Epithelial cell of prostate (primary cell): ENCODE measurements around the gene UBXN1.
"Not testable (repeated sequence)": the region's sequence is repeated elsewhere in the genome, so short reads cannot be mapped to it uniquely, and the experiment has no call there.

Source experiments
- DNase-seq: peaks from one replicate; pipeline ENCODE4 v3.0.0-alpha.2; 2011; ENCODE audit warnings: low read depth, low spot score
- H3K27ac ChIP-seq: fragments of 450-650 bp; 2 replicates; pipeline ENCODE4 v1.5.1; 2017; ENCODE audit warnings: mild to moderate bottlenecking

UBXN1 gene

DNA sequence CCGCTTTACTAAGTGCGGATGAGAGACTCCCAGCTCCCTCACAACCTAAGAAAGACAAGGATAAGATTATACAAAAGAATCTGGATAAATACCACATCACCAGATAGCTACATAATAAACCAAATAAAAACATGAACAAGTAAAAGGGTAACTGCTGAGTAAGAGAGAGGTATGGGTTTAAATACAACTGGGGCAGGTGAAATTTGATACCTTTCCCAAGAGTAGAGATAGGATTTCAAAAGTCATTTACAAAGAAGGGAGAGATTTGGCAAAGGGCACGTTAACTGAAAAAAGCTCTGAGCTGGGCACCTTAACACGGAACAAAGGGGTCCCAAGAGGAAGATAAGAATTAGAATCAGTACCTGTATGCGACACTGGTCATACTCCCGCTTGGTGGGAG lies 1.7 kb downstream of the UBXN1 start:
- no peak overlapping the region for H3K27ac ChIP-seq
- DNase-seq: no peak

GRCh38 chr11:62676698-62677097 lies 2.2 kb downstream of the UBXN1 start:
- no peak for DNase-seq
- no peak overlapping the region for H3K27ac ChIP-seq

DNA sequence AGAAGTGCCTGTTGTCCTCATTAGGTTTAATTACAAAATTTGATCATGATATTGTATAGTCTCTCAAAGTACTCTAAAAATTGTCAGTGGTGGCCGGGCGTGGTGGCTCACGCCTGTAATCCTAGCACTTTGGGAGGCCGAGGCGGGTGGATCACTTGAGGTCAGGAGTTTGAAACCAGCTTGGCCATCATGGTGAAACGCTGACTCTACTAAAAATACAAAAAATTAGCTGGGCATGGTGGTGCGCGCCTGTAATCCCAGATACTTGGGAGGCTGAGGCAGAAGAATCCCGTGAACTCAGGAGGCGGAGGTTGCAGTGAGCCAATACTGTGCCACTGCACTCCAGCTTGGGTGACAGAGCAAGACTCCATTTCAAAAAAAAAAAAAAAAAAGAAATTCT lies 3.5 kb downstream of the UBXN1 start:
- DNase-seq, H3K27ac ChIP-seq: not testable (repeated sequence)

GRCh38 chr11:62673196-62673525 lies 5.7 kb downstream of the UBXN1 start:
- DNase-seq: no peak
- H3K27ac ChIP-seq: peak overlapping the region; percentile 83

GRCh38 chr11:62671608-62672389 lies 7.1 kb downstream of the UBXN1 start, which contains the start of the genes LBHD1 and UQCC3:
TSS of gene LBHD1 (minus strand) at chr11:62672267. CDS start at chr11:62670031, 2,236 bp downstream.
TSS of gene UQCC3 (plus strand) at chr11:62671673. CDS start at chr11:62671746, 73 bp downstream.
- DNase-seq: no peak
- peak within 1 kb of the TSS; percentile 83 for H3K27ac ChIP-seq

GRCh38 chr11:62671236-62671607 lies 7.7 kb downstream of the UBXN1 start:
- DNase-seq: no peak
- peak overlapping the region; percentile 83 for H3K27ac ChIP-seq

GRCh38 chr11:62669420-62670161 lies 9.3 kb downstream of the UBXN1 start:
- no peak for DNase-seq
- H3K27ac ChIP-seq: peak overlapping the region; percentile 33

DNA sequence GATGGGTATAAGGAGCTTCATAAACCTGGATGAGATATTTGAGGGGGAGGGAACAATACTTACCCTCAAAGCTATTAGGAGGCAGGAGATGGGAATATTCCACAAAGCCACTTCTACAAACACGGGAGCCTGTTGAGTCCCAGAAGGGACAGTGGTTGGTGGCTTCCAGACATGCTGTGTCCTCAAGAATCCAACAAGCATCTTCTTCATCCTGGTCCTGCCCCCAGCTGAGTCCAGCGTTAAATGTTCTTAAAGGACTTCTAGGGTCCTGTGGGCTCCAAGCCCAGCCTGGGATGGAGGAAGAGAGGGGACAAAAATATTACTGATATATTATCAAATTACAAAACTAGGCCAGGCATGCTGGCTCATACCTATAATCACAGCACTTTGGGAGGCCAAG lies 11.4 kb downstream of the UBXN1 start:
- H3K27ac ChIP-seq: peak overlapping the region; percentile 81
- no peak for DNase-seq

DNA sequence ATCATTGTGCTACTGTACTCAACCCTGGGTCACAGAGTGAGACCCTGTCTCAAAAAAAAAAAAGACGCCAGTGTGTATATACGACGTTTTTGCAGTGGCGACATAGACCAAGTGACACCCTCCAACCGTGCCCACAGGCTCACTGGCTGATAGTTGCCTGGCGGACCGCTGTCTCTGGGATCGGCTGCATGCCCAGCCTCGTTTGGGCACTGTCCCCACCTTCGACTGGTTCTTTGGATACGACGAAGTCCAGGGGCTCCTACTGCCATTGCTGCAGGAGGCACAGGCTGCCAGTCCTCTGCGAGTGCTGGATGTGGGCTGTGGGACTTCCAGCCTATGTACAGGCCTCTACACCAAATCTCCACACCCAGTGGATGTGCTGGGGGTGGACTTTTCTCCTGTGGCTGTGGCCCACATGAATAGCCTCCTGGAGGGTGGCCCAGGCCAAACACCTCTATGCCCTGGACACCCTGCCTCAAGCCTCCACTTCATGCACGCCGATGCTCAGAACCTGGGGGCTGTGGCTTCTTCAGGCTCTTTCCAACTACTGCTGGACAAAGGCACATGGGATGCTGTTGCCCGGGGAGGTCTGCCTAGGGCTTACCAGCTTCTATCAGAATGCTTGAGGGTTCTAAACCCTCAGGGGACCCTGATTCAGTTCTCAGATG lies 12.5 kb downstream of the UBXN1 start:
- no peak for DNase-seq
- peak overlapping the region; percentile 81 for H3K27ac ChIP-seq

DNA sequence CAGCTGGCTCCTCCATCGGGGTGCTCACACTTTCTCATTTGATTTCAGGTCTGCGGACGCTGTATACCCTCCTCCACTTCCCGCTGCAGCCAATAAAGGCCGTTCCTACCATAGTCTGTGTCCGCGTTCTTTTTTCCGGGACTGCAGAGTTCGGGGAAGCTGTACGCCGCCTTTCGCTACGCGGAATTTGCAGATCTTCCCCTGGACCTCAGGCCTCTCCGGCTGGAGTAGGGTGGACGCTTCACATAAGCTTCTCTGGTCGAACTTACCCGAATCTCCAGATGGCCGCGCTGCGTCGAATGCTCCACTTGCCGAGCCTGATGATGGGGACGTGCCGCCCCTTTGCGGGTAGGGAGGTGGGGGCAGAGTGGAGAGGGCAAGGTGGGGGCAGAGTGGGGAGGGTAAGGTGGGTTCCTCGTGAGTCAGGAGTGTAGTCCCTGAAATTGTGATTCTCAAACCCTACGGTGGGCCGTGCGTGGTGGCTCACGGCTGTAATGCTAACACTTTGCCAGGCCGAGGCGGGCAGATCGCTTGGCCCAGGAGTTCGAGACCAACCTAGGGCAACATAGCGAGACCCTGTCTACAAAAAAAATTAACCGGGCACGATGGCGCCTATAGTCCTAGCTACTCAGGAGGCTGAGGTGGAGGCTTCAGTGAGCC lies 13.1 kb downstream of the UBXN1 start:
- DNase-seq: no peak
- peak overlapping the region; percentile 81 for H3K27ac ChIP-seq

GRCh38 chr11:62665075-62665598 lies 13.7 kb downstream of the UBXN1 start, which contains the start of the genes C11orf98 and CSKMT:
TSS of gene C11orf98 (minus strand) at chr11:62665210. CDS start at chr11:62665169, 41 bp downstream.
TSS of gene CSKMT (plus strand) at chr11:62665312. CDS start at chr11:62665880, 568 bp downstream.
- H3K27ac ChIP-seq: peak within 1 kb of the TSS; percentile 81
- DNase-seq: peak; percentile 62

GRCh38 chr11:62664405-62665074 lies 14.3 kb downstream of the UBXN1 start:
- DNase-seq: no peak
- peak overlapping the region; percentile 81 for H3K27ac ChIP-seq

- DNase-seq: no peak
- no peak overlapping the region for H3K27ac ChIP-seq
These were observed 22.0 kb downstream of the UBXN1 start for GRCh38 chr11:62656796-62657429.

- no peak overlapping the region for H3K27ac ChIP-seq
- no peak for DNase-seq
These were observed 24.6 kb downstream of the UBXN1 start for GRCh38 chr11:62654297-62654696.

- DNase-seq: no peak
- H3K27ac ChIP-seq: peak overlapping the region; percentile 72
These were observed 26.5 kb downstream of the UBXN1 start for GRCh38 chr11:62652161-62653006.

DNA sequence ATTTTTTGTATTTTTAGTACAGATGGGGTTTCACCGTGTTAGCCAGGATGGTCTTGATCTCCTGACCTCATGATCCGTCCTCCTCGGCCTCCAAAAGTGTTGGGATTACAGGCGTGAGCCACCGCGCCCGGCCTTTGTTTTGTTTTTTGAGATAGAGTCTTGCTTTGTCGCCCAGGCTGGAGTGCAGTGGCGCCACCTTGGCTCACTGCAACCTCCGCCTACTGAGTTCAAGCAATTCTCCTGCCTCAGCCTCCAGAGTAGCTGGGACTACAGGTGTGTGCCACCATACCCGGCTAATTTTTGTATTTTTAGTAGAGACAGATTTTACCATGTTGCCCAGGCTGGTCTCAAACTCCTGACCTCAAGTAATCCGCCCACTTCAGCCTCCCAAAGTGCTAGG lies 28.6 kb downstream of the UBXN1 start:
- not testable (repeated sequence) for DNase-seq, H3K27ac ChIP-seq

DNA sequence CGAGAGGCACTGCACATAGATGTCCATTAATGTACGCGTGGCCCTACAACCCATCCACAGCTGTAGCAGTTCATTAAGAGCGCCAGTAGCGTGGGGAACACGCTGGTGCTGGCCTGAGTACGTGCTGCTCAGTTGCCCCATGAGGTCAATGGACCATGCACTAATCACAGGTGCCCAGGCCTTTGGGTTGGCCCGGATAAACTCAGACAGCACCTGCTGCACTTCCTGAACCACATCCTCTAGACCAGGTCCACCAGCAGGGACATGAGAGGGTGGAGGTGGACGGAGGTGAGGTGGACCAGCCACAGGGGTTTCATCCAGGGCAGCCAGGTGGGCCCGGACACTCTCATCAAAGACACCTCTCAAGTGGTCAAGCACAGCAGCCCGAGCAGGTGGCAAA lies 29.4 kb downstream of the UBXN1 start:
- H3K27ac ChIP-seq: no peak overlapping the region

DNA sequence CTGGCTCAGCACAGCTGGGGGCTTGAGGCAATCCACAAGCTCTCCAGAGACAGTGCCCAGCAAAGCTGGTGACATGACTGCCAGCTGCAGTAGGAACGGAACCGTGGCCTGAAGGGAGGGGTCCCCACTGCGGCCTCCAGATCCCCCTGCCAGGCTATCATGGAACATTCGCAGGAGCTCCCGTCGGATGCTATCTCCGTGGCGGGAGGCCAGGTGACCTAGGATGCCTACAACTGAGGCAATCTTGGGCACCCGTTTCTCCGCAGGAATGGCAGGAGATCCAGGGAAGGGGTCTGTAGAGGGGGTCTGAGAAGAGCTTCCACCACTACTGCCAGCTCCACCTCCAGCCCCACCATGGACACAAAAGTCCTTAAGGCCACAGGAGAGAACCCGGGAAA lies 29.9 kb downstream of the UBXN1 start:
- DNase-seq: no peak
- H3K27ac ChIP-seq: no peak overlapping the region

More for the DNA sequence above, 29.4 kb downstream of the UBXN1 start:
- no peak for DNase-seq
